Umbilical cord (tissue), 2 donors: ENCODE data around the gene MACROD2. TPM values are rescaled to one million over a fixed set of nuclear protein-coding genes. Genes with fewer than 3 reads are reported as not detected.

Source experiments
- DNase-seq: peaks from one replicate; pipeline ENCODE4 v3.0.0-alpha.2; 2015; ENCODE audit warnings: low spot score
- total RNA-seq: library from RNA; depleted of rRNA; stranded (reverse); fragments of >200 nt; gene quantifications from one replicate; pipeline ENCODE4 v1.2.3, GENCODE V29; 2014; ENCODE audit warnings: low replicate concordance; ENCODE audit not compliant: insufficient read depth

MACROD2 gene
- total RNA-seq, 1 donor from 2014 or later, result 69.6 TPM

GRCh38 chr20:15252304-15252703 lies 1257.0 kb downstream of the MACROD2 start:
- DNase-seq, result no peak

DNA sequence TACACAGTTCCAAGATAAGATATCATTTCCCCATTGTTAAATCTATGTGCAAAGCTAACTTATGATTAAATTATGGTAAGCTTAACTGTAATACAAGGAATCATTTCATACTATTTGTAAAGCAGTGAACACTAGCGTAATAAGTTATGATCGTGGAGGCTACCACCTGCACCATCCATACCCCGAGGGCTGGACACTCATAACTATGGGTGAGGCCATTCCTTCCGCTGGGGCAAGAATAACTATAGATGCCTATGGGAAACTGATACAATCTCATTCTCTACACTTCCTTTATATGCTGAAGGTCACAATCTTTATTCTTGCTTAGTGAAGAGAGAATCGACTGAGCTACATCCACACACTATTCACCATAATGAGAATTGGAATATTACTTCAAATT lies 1258.1 kb downstream of the MACROD2 start:
- no peak for DNase-seq

DNA sequence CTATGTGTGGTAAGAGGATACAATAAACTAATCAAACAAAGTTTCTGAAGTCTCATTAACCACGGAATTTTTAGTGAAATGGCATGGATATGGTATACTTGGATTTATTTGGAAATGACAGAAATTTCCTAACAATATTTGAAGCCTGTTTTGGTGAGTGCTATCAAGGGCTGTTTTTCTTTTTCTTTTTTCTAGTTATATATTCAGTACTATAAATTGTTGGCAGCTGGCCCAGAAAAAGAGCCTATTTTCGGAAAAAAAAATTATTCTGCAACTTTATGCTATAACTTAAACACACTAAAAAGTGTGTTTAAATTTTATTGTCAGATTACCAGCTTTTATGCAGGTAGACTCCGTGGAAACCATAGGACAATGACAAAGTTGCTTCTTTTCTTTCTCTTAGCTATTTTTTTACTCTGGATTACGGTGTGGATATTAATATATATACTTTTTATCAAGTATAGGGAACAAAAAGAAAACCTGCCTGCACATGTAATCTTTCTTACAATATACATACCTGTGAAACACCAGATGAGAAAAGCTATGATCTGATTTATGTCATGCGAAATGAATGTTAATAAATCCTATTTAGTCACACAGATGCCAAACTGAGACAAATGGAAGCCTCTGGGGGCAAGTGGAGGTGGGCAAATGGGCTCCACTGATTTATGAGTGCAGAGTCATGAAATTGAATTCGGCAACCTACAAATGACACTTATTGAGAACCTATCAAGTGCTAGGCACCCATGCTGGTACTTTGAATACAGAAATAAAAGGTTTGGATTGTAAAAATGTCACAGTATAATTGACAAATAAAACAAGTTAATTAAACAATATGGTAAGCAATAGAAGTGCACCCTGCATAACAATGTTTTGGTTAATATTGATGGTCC lies 1261.6 kb downstream of the MACROD2 start:
- peak; percentile 74 for DNase-seq

- DNase-seq, result no peak
Measured at GRCh38 chr20:15257569-15257870, 1262.2 kb downstream of the MACROD2 start.

GRCh38 chr20:15265581-15266309 lies 1270.4 kb downstream of the MACROD2 start:
- DNase-seq, result peak; percentile 2

DNA sequence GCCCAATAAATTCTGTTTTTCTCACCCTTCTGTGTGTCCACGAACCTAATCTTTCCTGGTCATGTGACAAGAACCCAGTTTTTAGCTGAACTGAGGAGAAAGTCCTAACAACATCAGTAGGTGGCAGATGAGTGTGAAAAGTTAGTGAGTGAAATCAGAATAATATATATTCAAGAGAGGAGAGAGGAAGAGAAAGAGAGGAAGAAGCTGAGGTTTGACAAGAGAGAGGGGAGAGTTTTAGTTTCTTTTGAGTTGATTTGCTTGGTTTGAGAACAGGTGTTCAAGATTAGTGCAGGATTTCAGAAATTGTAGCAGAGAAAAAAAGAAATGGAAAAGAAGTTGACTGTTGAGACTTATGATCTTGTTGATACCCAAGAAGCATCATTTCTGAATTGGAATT lies 1272.6 kb downstream of the MACROD2 start:
- DNase-seq, result no peak

DNA sequence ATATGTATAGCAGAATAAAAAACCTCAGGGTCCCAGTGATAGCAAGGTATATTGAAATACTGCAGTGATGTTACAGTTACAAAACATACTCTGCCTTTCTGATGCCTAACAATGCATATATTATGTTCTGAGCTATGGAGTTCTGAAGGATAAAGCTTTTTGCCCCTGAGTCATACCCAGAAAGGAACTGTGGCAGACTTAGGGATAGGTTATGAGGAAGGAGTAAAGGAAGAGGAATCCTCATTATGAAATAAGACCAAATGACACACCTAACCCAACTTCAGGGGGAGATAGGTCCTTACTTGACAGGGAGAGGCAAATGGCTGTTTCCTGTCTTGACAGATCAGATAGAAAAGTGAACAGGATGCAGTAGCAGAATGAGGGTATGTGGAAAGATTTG lies 1282.7 kb downstream of the MACROD2 start:
- no peak for DNase-seq

DNA sequence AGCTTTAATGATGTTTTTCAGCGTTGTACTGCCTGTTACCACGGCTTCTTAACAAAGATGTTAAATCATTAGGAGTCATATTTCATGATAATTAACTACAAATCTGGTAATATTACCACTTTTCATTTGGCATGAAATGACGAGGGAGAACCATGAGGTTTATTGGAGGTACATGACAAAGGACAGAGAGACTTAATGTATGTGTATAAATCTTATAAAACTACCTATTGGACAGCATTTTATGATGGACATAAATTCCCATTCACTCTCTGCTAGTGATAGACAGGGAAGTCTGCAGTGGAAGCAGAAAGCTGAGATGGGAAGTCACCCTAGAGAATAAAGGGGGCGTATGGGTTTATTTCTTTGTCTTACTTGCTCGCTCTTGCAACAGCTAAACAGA lies 1292.0 kb downstream of the MACROD2 start:
- DNase-seq, result no peak

DNA sequence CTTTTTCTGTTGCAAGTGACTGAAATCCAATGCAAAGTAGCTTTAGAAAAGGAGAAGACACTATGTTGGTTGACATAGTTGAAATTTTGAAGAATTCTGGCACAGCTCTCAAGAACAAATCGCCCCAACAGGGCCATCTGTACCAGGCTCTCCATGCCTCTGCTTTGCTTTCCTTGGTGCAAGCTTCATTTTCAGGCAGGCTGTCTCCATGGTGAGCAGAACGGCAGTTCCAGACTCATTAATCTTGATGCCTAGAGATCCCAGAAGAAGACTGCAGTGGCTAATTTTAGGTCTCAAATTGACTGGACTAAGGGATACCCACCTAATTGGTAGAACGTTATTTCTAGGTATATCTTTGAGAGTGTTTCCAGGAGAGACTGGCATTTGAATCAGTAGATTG lies 1292.8 kb downstream of the MACROD2 start:
- no peak for DNase-seq

DNA sequence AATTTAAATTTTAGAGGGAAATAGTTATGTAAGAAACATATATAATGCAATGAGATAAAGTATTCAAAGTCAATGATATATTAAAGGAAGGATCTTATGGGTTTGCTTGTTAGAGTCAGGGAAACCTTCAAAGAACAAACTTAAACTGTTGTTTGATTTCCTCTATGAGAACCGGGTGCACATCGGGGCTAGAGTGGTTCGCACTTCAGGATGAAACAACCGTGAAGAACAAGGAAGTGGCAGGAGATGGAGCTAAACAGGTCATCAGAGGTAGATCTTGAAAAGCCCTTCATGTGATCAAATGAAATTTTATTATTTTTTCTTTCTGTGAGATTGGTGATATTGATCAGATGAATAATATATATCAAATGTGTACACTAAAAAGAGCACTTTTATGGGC lies 1294.0 kb downstream of the MACROD2 start:
- DNase-seq, result no peak

GRCh38 chr20:15292405-15292804 lies 1297.1 kb downstream of the MACROD2 start:
- DNase-seq, result no peak

DNA sequence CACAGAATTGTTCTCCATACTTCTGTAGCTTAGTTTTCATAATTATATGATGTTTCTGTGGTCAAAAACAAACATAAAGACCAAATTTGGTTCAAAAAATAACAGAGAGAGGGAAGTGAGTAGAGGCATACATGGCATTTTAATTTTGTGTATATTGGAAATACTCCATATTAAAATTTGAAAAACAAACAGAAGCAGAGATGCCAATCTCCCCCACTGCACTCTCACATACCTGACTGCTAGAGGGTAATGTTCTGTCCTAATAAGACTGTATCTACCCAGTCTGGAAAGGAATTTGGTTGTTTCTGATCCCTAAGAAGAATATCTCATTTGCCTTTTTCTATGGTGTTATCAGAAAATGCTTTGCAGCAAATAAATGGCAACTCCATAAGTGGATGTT lies 1301.1 kb downstream of the MACROD2 start:
- no peak for DNase-seq

GRCh38 chr20:15297059-15297875 lies 1302.0 kb downstream of the MACROD2 start:
- DNase-seq, result no peak

GRCh38 chr20:15302075-15302474 lies 1306.8 kb downstream of the MACROD2 start:
- no peak for DNase-seq

- no peak for DNase-seq
Measured at GRCh38 chr20:15310361-15310760, 1315.0 kb downstream of the MACROD2 start.

DNA sequence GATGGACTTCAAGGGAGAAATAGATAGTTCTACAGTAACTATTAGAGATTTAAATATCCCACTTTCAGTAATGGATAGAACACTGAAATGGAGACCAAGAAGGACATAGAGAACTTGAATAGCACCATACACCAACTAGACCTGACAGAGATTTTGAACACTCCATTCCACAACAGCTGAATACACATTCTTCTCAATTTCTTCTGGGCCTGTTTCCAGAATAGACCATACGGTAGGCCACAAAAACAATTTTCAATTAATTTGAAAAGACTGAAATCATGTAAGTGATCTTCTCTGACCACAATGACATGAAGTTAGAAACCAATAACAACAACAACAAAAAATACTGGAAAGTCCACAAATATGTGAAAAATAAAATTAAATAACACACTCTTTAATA lies 1321.2 kb downstream of the MACROD2 start:
- no peak for DNase-seq

GRCh38 chr20:15317546-15318232 lies 1322.4 kb downstream of the MACROD2 start:
- no peak for DNase-seq

- no peak for DNase-seq
Measured at GRCh38 chr20:15318682-15319081, 1323.4 kb downstream of the MACROD2 start.

DNA sequence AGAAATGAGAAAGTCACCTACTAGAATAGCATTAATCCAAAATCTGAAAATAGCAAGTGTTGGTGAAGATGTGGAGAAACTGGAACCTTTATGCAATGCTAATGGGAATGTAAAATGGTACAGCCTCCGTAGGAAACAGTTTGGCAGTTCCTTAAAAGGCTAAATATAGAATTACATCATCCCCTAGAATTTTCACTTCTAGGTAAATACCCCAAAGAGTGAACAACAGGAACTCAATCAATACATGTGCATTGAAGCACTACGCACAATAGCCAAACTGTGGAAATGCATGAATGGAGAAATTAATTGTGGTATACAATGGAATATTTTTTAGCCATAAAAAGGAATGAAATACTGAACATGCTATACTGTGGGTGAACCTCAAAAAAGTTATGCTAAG lies 1324.1 kb downstream of the MACROD2 start:
- DNase-seq, result no peak

GRCh38 chr20:15320941-15321340 lies 1325.6 kb downstream of the MACROD2 start:
- DNase-seq, result no peak

DNA sequence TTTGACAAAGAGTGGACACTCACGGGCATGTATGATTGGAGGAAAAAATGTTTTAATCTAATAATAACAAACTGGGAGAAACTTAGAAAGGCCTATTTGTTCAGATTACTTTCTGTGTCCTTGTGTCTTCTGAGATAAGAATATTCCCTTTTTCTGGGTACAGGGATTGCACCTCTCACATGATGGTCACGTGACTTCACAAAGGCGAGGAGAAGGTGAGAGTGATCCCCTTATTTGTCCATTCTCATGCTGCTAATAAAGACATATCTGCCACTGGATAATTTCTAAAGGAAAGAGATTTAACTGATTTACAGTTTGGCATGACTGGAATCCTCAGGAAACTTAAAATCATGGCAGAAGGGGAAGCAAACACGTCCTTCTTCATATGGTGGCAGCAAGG lies 1331.8 kb downstream of the MACROD2 start:
- DNase-seq, result no peak

DNA sequence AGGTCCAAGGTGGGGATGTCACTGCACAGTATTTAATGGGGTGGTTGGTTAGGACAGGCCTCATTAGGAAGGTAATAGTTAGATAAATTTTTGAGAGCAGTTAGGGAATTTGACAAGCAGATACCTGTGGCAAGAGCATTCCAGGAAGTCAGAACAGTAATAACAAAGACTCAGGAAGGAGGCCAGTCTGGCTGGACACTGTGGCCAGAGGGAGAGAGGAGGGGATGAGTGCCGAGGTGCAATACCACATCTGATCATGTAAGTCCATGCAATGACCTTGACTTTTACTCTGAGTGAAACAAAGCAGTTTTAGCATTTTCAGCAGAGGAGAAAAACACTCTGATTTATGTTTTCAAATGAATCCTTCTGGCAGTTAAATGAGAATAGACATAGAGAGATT lies 1332.8 kb downstream of the MACROD2 start:
- no peak for DNase-seq
